MM.1S (cell line): Measurements from ENCODE around the gene GAREM1.

ENCODE experiments used
- DNase-seq: peaks from one replicate; pipeline ENCODE4 v3.0.0-alpha.2; 2015
- H2AFZ ChIP-seq: fragments of 300-600 bp; sonication (generic); 2 replicates; pipeline ENCODE4 v1.6.0; 2016; ENCODE audit warnings: antibody characterized with exemption, low read length
- H3F3A ChIP-seq: fragments of 300-600 bp; sonication (generic); 2 replicates; pipeline ENCODE4 v1.6.1; 2016; ENCODE audit warnings: mild to moderate bottlenecking, antibody characterized with exemption, low read length, moderate library complexity, mixed read lengths; ENCODE audit not compliant: insufficient read depth
- H3K27ac ChIP-seq: fragments of 300-600 bp; sonication (generic); 2 replicates; pipeline ENCODE4 v1.5.1; 2016; ENCODE audit warnings: mild to moderate bottlenecking, low read length
- H3K27me3 ChIP-seq: fragments of 300-600 bp; sonication (generic); replicated peaks from 2 replicates; pipeline ENCODE4 v1.6.0; 2016; ENCODE audit warnings: low read length; ENCODE audit not compliant: insufficient read depth
- H3K36me3 ChIP-seq: fragments of 300-600 bp; sonication (generic); replicated peaks from 2 replicates; pipeline ENCODE4 v1.6.1; 2016; ENCODE audit warnings: mild to moderate bottlenecking, low read length, mixed read lengths; ENCODE audit not compliant: insufficient read depth
- H3K4me1 ChIP-seq: fragments of 300-600 bp; sonication (generic); 2 replicates; pipeline ENCODE4 v1.6.1; 2016; ENCODE audit warnings: low read length, mixed read lengths
- H3K4me2 ChIP-seq: fragments of 300-600 bp; sonication (generic); 2 replicates; pipeline ENCODE4 v1.6.0; 2016; ENCODE audit warnings: low read depth, low read length
- H3K4me3 ChIP-seq: fragments of 300-600 bp; sonication (generic); 2 replicates; pipeline ENCODE4 v1.5.1; 2016; ENCODE audit warnings: low read length, mixed read lengths
- H3K79me2 ChIP-seq: fragments of 300-600 bp; sonication (generic); 2 replicates; pipeline ENCODE4 v1.6.1; 2016; ENCODE audit warnings: mixed run types, low read length, mixed read lengths
- H3K9ac ChIP-seq: fragments of 300-600 bp; sonication (generic); 2 replicates; pipeline ENCODE4 v1.6.1; 2016; ENCODE audit warnings: low read length, mixed read lengths
- H3K9me2 ChIP-seq: fragments of 300-600 bp; sonication (generic); replicated peaks from 2 replicates; pipeline ENCODE4 v1.6.1; 2016; ENCODE audit warnings: mild to moderate bottlenecking, low read length, mixed read lengths; ENCODE audit not compliant: insufficient read depth
- H3K9me3 ChIP-seq: fragments of 300-600 bp; sonication (generic); replicated peaks from 2 replicates; pipeline ENCODE4 v1.6.1; 2016; ENCODE audit warnings: mild to moderate bottlenecking, low read length, mixed read lengths; ENCODE audit not compliant: insufficient read depth
- H4K20me1 ChIP-seq: fragments of 300-600 bp; sonication (generic); 2 replicates; pipeline ENCODE4 v1.6.1; 2016; ENCODE audit warnings: mild to moderate bottlenecking, low read length, moderate library complexity, mixed read lengths; ENCODE audit not compliant: insufficient read depth
- EZH2 ChIP-seq: fragments of 300-600 bp; sonication (generic); optimal IDR thresholded peaks from 2 replicates; pipeline ENCODE3; 2017; ENCODE audit warnings: low read depth, mild to moderate bottlenecking, antibody characterized with exemption, low read length, mixed read lengths
- EZH2phosphoT487 ChIP-seq: fragments of 300-600 bp; sonication (generic); IDR thresholded peaks from 2 replicates; pipeline ENCODE4 v1.6.1; 2018; ENCODE audit warnings: antibody characterized with exemption, low read length
- TF ChIP-seq, protein P1 (sequence below): fragments of 300-600 bp; sonication (generic); IDR thresholded peaks from 2 replicates; pipeline ENCODE4 v1.5.1; 2016; ENCODE audit warnings: antibody characterized with exemption, low read length, mixed read lengths

The GAREM1 gene

DNA sequence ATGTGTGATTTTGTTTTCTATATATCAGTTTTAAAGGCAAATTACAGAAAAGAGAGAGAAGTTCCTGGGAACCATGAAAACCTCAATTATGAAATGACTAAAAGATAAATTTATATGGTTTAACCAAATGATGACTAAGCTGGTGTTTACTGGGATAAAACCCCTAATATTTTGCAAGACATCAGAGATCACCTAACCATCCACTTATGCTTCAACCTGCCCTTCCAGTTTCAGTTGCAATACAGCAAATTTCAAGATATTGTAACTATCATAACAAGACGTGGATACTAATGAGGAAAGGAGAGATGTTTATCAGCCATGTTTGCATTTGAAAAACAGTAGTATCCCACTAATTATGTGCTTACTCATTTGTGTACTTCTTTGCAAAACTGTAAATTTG is 108.2 kb downstream of the GAREM1 start:
- H3K4me2 ChIP-seq, result no peak overlapping the region

DNA sequence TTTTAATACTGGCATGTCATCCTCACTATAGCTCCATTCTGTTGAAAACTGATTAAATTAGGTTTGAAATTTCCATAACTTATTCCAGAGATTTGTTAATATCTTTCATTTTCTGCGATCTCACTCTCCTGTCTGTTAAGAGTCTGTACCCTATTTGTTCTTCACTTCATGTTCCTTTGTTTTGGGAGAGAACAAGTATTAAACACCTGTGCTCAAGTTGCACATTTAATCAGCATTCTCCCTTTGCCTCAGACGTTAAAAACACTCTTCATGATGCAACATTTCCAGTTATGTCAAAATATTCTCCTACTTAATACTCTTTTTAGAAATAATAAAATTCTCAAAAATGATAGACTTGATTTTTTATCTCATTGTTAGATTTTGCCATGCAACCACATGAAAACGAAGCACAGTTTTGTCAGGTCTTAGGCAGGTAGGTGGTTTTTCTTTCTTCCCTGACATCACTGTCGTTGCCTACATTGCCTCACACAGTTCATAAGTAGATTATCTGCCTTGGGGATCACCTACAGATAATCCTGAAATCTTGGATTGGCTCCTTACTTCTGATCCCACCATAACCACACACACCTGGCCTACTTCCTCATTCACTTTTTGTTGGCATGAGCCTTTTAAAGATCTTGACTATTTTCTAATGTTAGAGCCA is 109.9 kb downstream of the GAREM1 start:
- Histone ChIP-seq H3K9me3 (no peaks in the 10 kb centered on the region), H2AFZ (no peak overlapping the region), H3K4me1 (no peaks in the 10 kb centered on the region), H3K9ac (no peak overlapping the region), H3K4me2 (no peak overlapping the region), H3K9me2 (no peaks in the 10 kb centered on the region), H3F3A (no peaks in the 10 kb centered on the region), H3K27me3 (no peaks in the 10 kb centered on the region), H3K27ac (no peak overlapping the region), H4K20me1 (no peaks in the 10 kb centered on the region), H3K4me3 (no peak overlapping the region), H3K36me3 (no peaks in the 10 kb centered on the region), H3K79me2 (no peaks in the 10 kb centered on the region)
- no peak for DNase-seq
- TF ChIP-seq, protein P1, sequence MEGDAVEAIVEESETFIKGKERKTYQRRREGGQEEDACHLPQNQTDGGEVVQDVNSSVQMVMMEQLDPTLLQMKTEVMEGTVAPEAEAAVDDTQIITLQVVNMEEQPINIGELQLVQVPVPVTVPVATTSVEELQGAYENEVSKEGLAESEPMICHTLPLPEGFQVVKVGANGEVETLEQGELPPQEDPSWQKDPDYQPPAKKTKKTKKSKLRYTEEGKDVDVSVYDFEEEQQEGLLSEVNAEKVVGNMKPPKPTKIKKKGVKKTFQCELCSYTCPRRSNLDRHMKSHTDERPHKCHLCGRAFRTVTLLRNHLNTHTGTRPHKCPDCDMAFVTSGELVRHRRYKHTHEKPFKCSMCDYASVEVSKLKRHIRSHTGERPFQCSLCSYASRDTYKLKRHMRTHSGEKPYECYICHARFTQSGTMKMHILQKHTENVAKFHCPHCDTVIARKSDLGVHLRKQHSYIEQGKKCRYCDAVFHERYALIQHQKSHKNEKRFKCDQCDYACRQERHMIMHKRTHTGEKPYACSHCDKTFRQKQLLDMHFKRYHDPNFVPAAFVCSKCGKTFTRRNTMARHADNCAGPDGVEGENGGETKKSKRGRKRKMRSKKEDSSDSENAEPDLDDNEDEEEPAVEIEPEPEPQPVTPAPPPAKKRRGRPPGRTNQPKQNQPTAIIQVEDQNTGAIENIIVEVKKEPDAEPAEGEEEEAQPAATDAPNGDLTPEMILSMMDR, result no peak
- no peak for TF ChIP-seq EZH2phosphoT487
- no peak for TF ChIP-seq EZH2

More for the DNA sequence above, 108.2 kb downstream of the GAREM1 start:
- no peaks in the 10 kb centered on the region for H3K4me1 ChIP-seq
- no peaks in the 10 kb centered on the region for H3K9me2 ChIP-seq
- no peaks in the 10 kb centered on the region for H3K9me3 ChIP-seq
- no peaks in the 10 kb centered on the region for H4K20me1 ChIP-seq
- TF ChIP-seq EZH2 (no peak), EZH2phosphoT487 (no peak)
- TF ChIP-seq, protein P1, result no peak
- H3K27me3 ChIP-seq, result no peaks in the 10 kb centered on the region
- H3K79me2 ChIP-seq, result no peaks in the 10 kb centered on the region
- DNase-seq, result no peak
- no peak overlapping the region for H3K4me3 ChIP-seq
- no peak overlapping the region for H3K9ac ChIP-seq
- H3K27ac ChIP-seq, result no peak overlapping the region
- no peaks in the 10 kb centered on the region for H3K36me3 ChIP-seq
- no peak overlapping the region for H2AFZ ChIP-seq
- H3F3A ChIP-seq, result no peaks in the 10 kb centered on the region

DNA sequence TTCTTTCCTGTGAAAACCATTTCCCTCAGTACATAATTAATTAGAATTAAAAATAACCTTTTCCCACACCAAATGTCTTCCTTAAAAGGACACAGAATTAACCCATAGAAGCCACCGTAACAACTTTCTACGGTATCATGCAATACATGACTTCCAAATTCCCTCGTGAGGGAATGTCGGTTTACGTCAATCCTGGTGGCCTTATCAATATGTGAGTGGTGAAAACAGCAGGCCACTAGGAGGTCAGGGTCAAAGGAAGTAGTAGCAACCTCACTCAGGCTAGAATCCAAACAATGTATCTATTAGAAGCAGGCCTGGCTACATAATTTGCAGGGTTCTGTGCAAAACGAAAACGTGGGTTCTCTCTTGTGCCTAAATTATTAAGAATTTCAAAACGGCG is 112.2 kb downstream of the GAREM1 start:
- no peak overlapping the region for H3K9ac ChIP-seq
- no peak overlapping the region for H3K4me2 ChIP-seq
- H3K79me2 ChIP-seq, result no peaks in the 10 kb centered on the region
- no peaks in the 10 kb centered on the region for H3F3A ChIP-seq
- no peaks in the 10 kb centered on the region for H4K20me1 ChIP-seq
- H3K9me2 ChIP-seq, result no peaks in the 10 kb centered on the region
- H3K27ac ChIP-seq, result no peak overlapping the region
- no peaks in the 10 kb centered on the region for H3K9me3 ChIP-seq
- H3K4me1 ChIP-seq, result no peaks in the 10 kb centered on the region
- TF ChIP-seq, protein P1, result no peak
- TF ChIP-seq EZH2phosphoT487, result no peak
- no peak for TF ChIP-seq EZH2
- no peaks in the 10 kb centered on the region for H3K36me3 ChIP-seq
- no peak for DNase-seq
- H2AFZ ChIP-seq, result no peak overlapping the region
- H3K4me3 ChIP-seq, result no peak overlapping the region
- H3K27me3 ChIP-seq, result no peaks in the 10 kb centered on the region
